Panc1 (cell line): ENCODE measurements around the gene CCDC127. TPM values are rescaled to one million over a fixed set of nuclear protein-coding genes. Genes with fewer than 3 reads are reported as not detected.

Experiments used
- ATAC-seq: fragments of 200-7000 bp; cut with Tn5 transposase; 2 replicates; pipeline ENCODE4 v1.9.1; 2020; ENCODE audit warnings: mild to moderate bottlenecking, moderate library complexity
- BruUV-seq: library from RNA; stranded (reverse); fragments of 400-500 nt; replicated peaks from 2 replicates; lab custom pipeline; 2021; lab: Mats Ljungman, UMichigan
- CTCF ChIA-PET: fragments of 300-600 bp; sonication (Branson Sonifier 250); formaldehyde crosslinking; loops from one replicate; lab custom pipeline; 2022; ENCODE audit warnings: antibody characterized with exemption; lab: Charles Lee
- POLR2A ChIA-PET: fragments of 300-600 bp; sonication (Branson Sonifier 250); formaldehyde crosslinking; loops from one replicate; lab custom pipeline; 2022; ENCODE audit warnings: antibody characterized with exemption; lab: Charles Lee
- DNase-seq: peaks from one replicate; pipeline ENCODE4 v3.0.0-alpha.2; 2010; ENCODE audit warnings: low read depth, low spot score
- H3K27ac ChIP-seq: 2 replicates; pipeline ENCODE4 v1.5.1; 2011; ENCODE audit warnings: mild to moderate bottlenecking, low read length, inconsistent platforms
- H3K27me3 ChIP-seq: fragments of 200-500 bp; sonication (Bioruptor generic); 2 replicates; pipeline ENCODE4 v1.6.0; 2014; ENCODE audit warnings: low read length, inconsistent platforms; ENCODE audit not compliant: control insufficient read depth, insufficient read depth
- H3K36me3 ChIP-seq: fragments of 200-500 bp; sonication (Bioruptor generic); 2 replicates; pipeline ENCODE4 v1.5.1; 2014; ENCODE audit warnings: inconsistent platforms, mild to moderate bottlenecking, low read length, moderate library complexity; ENCODE audit not compliant: control insufficient read depth, insufficient read depth
- H3K4me1 ChIP-seq: 2 replicates; pipeline ENCODE4 v1.5.1; 2011; ENCODE audit warnings: inconsistent platforms, mild to moderate bottlenecking, low read length, moderate library complexity; ENCODE audit not compliant: control insufficient read depth, insufficient read depth
- H3K4me3 ChIP-seq, 2 experiments: 2 replicates each; pipeline ENCODE4 v1.5.1; 2011 to 2012; ENCODE audit warnings: low read depth in 2 of 2, low read length in 2 of 2, mild to moderate bottlenecking in 2 of 2, inconsistent platforms in 1 of 2, moderate library complexity in 1 of 2
- H3K9me3 ChIP-seq: fragments of 200-500 bp; sonication (Bioruptor generic); 2 replicates; pipeline ENCODE4 v1.5.1; 2014; ENCODE audit warnings: low read depth, mild to moderate bottlenecking, inconsistent platforms, low read length, moderate library complexity; ENCODE audit not compliant: control insufficient read depth, insufficient read depth
- CTCF ChIP-seq: fragments of 450-650 bp; IDR thresholded peaks from 2 replicates; pipeline ENCODE4 v1.5.1; 2017; ENCODE audit warnings: mild to moderate bottlenecking
- POLR2AphosphoS5 ChIP-seq: IDR thresholded peaks from 2 replicates; pipeline ENCODE4 v1.6.1; 2012; ENCODE audit warnings: mild to moderate bottlenecking, low read depth, low read length, moderate library complexity
- REST ChIP-seq, 2 experiments: IDR thresholded peaks; 2 replicates each; pipeline ENCODE4 v1.6.1; 2011 to 2012; ENCODE audit warnings: low read depth in 2 of 2, control low read depth in 1 of 2, low read length in 1 of 2, mild to moderate bottlenecking in 1 of 2, moderate library complexity in 1 of 2; ENCODE audit not compliant: insufficient read depth in 1 of 2
- SIN3A ChIP-seq: IDR thresholded peaks from 2 replicates; pipeline ENCODE4 v1.6.1; 2012; ENCODE audit warnings: low read depth, mild to moderate bottlenecking, low read length, moderate library complexity, borderline replicate concordance; ENCODE audit not compliant: insufficient read depth
- TCF7L2 ChIP-seq: IDR thresholded peaks from 2 replicates; pipeline ENCODE4 v1.6.1; 2011; ENCODE audit warnings: mild to moderate bottlenecking, low read depth, low read length, inconsistent platforms
- in situ Hi-C: cut with HindIII; loops from 2 replicates; pipeline ENCODE4 v1.10.0; 2016; ENCODE audit warnings: low sequenced_read_pairs, low pct_unique_long_range_greater_than_20kb
- intact Hi-C: fragments of 100-400 bp; cut with micrococcal nuclease; formaldehyde crosslinking; loops from one replicate; pipeline ENCODE4 v1.10.0; 2022; ENCODE audit not compliant: unreplicated experiment
- total RNA-seq: library from RNA; stranded (reverse); gene quantifications from one replicate; pipeline ENCODE4 v1.2.1, GENCODE V29; 2021; ENCODE audit not compliant: unreplicated experiment

Gene CCDC127
- total RNA-seq, 1 experiment from 2014 or later, result 8.1 TPM

- in situ Hi-C loops (no loop called here), intact Hi-C loops (no loop called here)
- H3K36me3 ChIP-seq, result no peaks in the 10 kb centered on the region
- no peak overlapping the region for H3K4me3 ChIP-seq
- no TSS peak for BruUV-seq
- ATAC-seq (no peak), DNase-seq (no peak)
- POLR2A ChIA-PET, result no interaction called here
- H3K27ac ChIP-seq, result no peak overlapping the region
- CTCF ChIA-PET, result no interaction called here
- H3K9me3 ChIP-seq, result no peaks in the 10 kb centered on the region
- H3K4me1 ChIP-seq, result no peaks in the 10 kb centered on the region
- TF ChIP-seq POLR2AphosphoS5 (no peak), REST (IDR thresholded peaks at IDR 0.05; ENCODE audit: insufficient read depth in 1 of 2, low read depth in 2 of 2, low read length in 1 of 2) (no peak), SIN3A (no peak), CTCF (no peak), TCF7L2 (no peak)
- peaks cover 2% of the 10 kb centered on the region; the same call in 1 of the 2 replicates for H3K27me3 ChIP-seq
Measured at GRCh38 chr5:174291-174600, 43.7 kb downstream of the CCDC127 start.

GRCh38 chr5:173392-174290 is 44.3 kb downstream of the CCDC127 start:
- BruUV-seq, result no TSS peak
- in situ Hi-C loops, result no loop called here
- intact Hi-C loops, result no loop called here
- Histone ChIP-seq H3K36me3 (no peaks in the 10 kb centered on the region), H3K9me3 (no peaks in the 10 kb centered on the region), H3K4me3 (no peak overlapping the region), H3K27me3 (no peaks in the 10 kb centered on the region; the same call in 1 of the 2 replicates), H3K27ac (no peak overlapping the region), H3K4me1 (no peaks in the 10 kb centered on the region)
- ATAC-seq, result no peak
- ChIA-PET POLR2A (no interaction called here), CTCF (no interaction called here)
- TF ChIP-seq POLR2AphosphoS5, result no peak
- TF ChIP-seq CTCF, result no peak
- no peak for TF ChIP-seq REST (IDR thresholded peaks at IDR 0.05; ENCODE audit: insufficient read depth in 1 of 2, low read depth in 2 of 2, low read length in 1 of 2)
- TF ChIP-seq SIN3A, result no peak
- no peak for TF ChIP-seq TCF7L2
- no peak for DNase-seq
